Measurements from ENCODE around the gene CACNB3. TPM values are rescaled to one million over a fixed set of nuclear protein-coding genes. Genes with fewer than 3 reads are reported as not detected.

Gene CACNB3
- total RNA-seq, 1 donor from 2014 or later = 40.5 TPM

DNA sequence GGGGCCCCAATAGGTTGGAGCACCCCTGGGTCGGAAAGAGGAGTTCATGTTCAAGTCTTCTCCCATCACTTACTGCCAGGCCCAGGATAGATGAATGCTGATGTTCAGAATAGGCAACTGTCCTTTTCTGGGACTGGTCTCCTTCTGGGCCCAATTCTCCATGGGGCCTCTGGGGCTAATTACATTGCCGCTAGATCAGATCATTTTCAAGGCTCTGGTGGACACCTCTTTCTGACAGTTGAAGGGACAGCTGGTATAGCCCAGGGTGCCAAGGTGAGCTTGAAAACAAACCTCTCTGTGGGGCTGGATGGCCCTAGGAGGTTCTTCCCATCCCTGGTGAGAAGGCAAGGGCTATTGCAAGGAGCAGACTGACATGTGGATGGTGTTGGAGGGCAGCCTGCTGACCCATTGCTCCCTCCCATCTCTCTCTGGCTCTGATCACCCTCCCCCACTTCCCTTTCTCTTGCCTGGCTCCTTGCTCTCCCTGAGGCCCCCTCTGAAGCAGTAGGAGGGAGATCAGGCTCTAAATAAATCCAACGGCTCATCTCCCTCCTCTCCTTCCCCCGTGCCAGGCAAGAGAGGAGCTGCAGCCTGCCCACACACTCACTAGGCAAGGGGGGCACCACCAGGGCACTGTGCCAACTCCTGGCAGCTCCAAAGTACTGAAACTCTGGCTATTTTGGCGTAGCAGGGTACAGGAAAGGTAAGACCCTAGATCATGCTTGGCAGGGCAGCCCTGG, 1.9 kb downstream of the CACNB3 start:
- H4K20me1 ChIP-seq (ENCODE audit: insufficient read depth, low read length) = peaks cover 48% of the 10 kb centered on the region
- H3K4me3 ChIP-seq (ENCODE audit: insufficient read depth, low read depth, low read length) = no peak overlapping the region
- Mint-ChIP-seq H3K9me3 (ENCODE audit: unreplicated experiment) (no peaks in the 10 kb centered on the region), H3K27ac (ENCODE audit: unreplicated experiment) (no peak overlapping the region), H3K4me1 (ENCODE audit: low read depth, unreplicated experiment) (peaks cover 8% of the 10 kb centered on the region), H3K36me3 (ENCODE audit: low read depth, unreplicated experiment) (peaks cover 28% of the 10 kb centered on the region), H3K27me3 (ENCODE audit: low read depth, unreplicated experiment) (peaks cover 16% of the 10 kb centered on the region), H3K4me3 (ENCODE audit: unreplicated experiment) (peak overlapping the region; percentile 73)
- no peak for TF ChIP-seq EZH2 (IDR thresholded peaks at IDR 0.05; ENCODE audit: insufficient read depth, low read length)
- TF ChIP-seq, protein P1, sequence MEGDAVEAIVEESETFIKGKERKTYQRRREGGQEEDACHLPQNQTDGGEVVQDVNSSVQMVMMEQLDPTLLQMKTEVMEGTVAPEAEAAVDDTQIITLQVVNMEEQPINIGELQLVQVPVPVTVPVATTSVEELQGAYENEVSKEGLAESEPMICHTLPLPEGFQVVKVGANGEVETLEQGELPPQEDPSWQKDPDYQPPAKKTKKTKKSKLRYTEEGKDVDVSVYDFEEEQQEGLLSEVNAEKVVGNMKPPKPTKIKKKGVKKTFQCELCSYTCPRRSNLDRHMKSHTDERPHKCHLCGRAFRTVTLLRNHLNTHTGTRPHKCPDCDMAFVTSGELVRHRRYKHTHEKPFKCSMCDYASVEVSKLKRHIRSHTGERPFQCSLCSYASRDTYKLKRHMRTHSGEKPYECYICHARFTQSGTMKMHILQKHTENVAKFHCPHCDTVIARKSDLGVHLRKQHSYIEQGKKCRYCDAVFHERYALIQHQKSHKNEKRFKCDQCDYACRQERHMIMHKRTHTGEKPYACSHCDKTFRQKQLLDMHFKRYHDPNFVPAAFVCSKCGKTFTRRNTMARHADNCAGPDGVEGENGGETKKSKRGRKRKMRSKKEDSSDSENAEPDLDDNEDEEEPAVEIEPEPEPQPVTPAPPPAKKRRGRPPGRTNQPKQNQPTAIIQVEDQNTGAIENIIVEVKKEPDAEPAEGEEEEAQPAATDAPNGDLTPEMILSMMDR (IDR thresholded peaks at IDR 0.05; ENCODE audit: insufficient read depth, low read depth, low read length) = no peak
- peaks cover 26% of the 10 kb centered on the region for H3K79me2 ChIP-seq (ENCODE audit: insufficient read depth, low read length)
- no peak overlapping the region for H3K9ac ChIP-seq (ENCODE audit: low read length)
- DNase-seq (ENCODE audit: low read depth) (no peak), FAIRE-seq (no peak)
- H3K27ac ChIP-seq (ENCODE audit: low read depth, low read length) = no peak overlapping the region
- no peak overlapping the region for H3K4me2 ChIP-seq (ENCODE audit: low read length)
- H3K4me1 ChIP-seq (ENCODE audit: insufficient read depth, low read length) = peaks cover 14% of the 10 kb centered on the region
- no peaks in the 10 kb centered on the region for H3K9me3 ChIP-seq (ENCODE audit: insufficient read depth, low read depth, low read length)
- H2AFZ ChIP-seq (ENCODE audit: low read depth, low read length) = no peak overlapping the region
- H3K27me3 ChIP-seq (ENCODE audit: insufficient read depth, low read length) = no peaks in the 10 kb centered on the region
- H3K36me3 ChIP-seq (ENCODE audit: insufficient read depth, low read length) = no peaks in the 10 kb centered on the region

DNA sequence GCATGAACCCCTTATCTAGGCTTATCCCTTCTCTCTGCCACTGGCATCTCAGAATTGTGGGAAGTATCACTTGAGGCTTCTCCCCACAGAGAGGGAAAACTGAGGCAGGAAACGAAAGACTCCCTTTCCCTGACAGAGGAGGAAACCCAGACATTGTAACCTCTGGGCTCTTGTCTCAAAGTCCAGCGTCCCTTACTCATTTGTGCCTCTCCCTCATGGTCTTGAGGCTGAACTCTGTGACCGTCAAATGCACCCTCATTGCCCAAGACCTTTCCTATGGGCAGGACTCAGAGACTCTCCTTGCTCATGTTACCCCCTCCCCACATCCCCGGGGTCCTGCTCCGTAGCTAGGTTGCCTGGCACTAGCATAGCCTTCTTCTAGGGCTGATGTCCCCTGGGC, 3.8 kb downstream of the CACNB3 start:
- no peak overlapping the region for H3K4me3 Mint-ChIP-seq (ENCODE audit: unreplicated experiment)

More for the DNA sequence above, 3.8 kb downstream of the CACNB3 start:
- H3K27ac Mint-ChIP-seq (ENCODE audit: unreplicated experiment) = no peak overlapping the region
- no peaks in the 10 kb centered on the region for H3K27me3 ChIP-seq (ENCODE audit: insufficient read depth, low read length)
- no peak for TF ChIP-seq EZH2 (IDR thresholded peaks at IDR 0.05; ENCODE audit: insufficient read depth, low read length)
- TF ChIP-seq, protein P1 (IDR thresholded peaks at IDR 0.05; ENCODE audit: insufficient read depth, low read depth, low read length) = no peak
- no peak for DNase-seq (ENCODE audit: low read depth)
- H3K27ac ChIP-seq (ENCODE audit: low read depth, low read length) = no peak overlapping the region
- peaks cover 7% of the 10 kb centered on the region for H3K4me1 ChIP-seq (ENCODE audit: insufficient read depth, low read length)
- H3K9me3 ChIP-seq (ENCODE audit: insufficient read depth, low read depth, low read length) = no peaks in the 10 kb centered on the region
- peaks cover 39% of the 10 kb centered on the region for H4K20me1 ChIP-seq (ENCODE audit: insufficient read depth, low read length)
- peaks cover 5% of the 10 kb centered on the region for H3K4me1 Mint-ChIP-seq (ENCODE audit: low read depth, unreplicated experiment)
- H2AFZ ChIP-seq (ENCODE audit: low read depth, low read length) = no peak overlapping the region
- H3K27me3 Mint-ChIP-seq (ENCODE audit: low read depth, unreplicated experiment) = peaks cover 13% of the 10 kb centered on the region
- no peak overlapping the region for H3K9ac ChIP-seq (ENCODE audit: low read length)
- H3K36me3 ChIP-seq (ENCODE audit: insufficient read depth, low read length) = peaks cover 4% of the 10 kb centered on the region
- no peak overlapping the region for H3K4me2 ChIP-seq (ENCODE audit: low read length)
- H3K4me3 ChIP-seq (ENCODE audit: insufficient read depth, low read depth, low read length) = no peak overlapping the region
- no peak for FAIRE-seq
- peaks cover 11% of the 10 kb centered on the region for H3K79me2 ChIP-seq (ENCODE audit: insufficient read depth, low read length)
- H3K9me3 Mint-ChIP-seq (ENCODE audit: unreplicated experiment) = no peaks in the 10 kb centered on the region
- peaks cover 43% of the 10 kb centered on the region for H3K36me3 Mint-ChIP-seq (ENCODE audit: low read depth, unreplicated experiment)

All from astrocyte (in vitro differentiated cells and primary cell).